ENCODE results near the gene RMI1.

DNA sequence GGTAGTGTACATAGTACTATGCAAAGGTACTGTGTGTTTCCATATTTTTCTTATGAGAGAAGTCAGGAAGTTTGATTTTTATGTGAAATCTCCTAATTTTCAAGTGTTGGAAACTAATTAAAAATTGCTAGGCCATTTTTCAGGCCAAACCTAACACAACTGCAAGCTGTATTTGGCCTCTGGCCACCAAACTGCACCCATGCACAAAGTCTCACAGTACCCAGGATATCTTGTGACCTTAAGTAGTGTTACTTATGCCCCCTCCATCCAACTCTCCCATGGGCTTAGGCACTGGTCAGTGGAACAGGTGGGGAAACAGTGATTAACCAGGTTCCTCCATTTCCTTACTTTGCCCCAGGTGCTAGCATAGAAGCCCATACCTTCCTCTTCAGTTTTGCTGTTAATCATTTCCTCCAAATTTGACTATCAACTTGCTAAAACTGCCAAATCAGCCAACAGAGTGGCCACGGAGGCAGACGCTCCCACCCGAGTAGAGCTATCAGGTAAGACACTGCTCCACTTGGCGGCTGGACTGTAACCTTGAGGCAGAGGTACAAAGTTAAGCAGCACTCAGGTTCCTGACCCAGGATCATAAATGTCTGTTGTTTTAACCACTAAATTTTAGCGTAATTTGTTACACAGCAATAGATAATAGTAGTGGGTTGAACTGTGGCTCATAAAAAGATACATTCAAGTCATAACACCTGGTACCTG is 39.9 kb upstream of the RMI1 start:
- TF ChIP-seq, protein P1, sequence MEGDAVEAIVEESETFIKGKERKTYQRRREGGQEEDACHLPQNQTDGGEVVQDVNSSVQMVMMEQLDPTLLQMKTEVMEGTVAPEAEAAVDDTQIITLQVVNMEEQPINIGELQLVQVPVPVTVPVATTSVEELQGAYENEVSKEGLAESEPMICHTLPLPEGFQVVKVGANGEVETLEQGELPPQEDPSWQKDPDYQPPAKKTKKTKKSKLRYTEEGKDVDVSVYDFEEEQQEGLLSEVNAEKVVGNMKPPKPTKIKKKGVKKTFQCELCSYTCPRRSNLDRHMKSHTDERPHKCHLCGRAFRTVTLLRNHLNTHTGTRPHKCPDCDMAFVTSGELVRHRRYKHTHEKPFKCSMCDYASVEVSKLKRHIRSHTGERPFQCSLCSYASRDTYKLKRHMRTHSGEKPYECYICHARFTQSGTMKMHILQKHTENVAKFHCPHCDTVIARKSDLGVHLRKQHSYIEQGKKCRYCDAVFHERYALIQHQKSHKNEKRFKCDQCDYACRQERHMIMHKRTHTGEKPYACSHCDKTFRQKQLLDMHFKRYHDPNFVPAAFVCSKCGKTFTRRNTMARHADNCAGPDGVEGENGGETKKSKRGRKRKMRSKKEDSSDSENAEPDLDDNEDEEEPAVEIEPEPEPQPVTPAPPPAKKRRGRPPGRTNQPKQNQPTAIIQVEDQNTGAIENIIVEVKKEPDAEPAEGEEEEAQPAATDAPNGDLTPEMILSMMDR (IDR thresholded peaks at IDR 0.05; ENCODE audit: control extremely low read depth in 1 of 3, insufficient read depth in 1 of 3, low read depth in 1 of 3, low read length in 3 of 3): no peak
- no peak for TF ChIP-seq SIN3A (conservative IDR thresholded peaks at IDR 0.05 in 1 of 2, IDR thresholded peaks at IDR 0.05 in 1 of 2; ENCODE audit: low read depth in 1 of 2, low read length in 2 of 2)
- TF ChIP-seq ZNF274 (IDR thresholded peaks at IDR 0.05; ENCODE audit: borderline replicate concordance, extremely low read depth, low read length): no peak
- no peak for TF ChIP-seq CREB1 (IDR thresholded peaks at IDR 0.05)
- TF ChIP-seq POLR2A (IDR thresholded peaks at IDR 0.05; ENCODE audit: control extremely low read depth in 1 of 2, low read depth in 2 of 2, low read length in 2 of 2): no peak
- no peak for TF ChIP-seq YY1 (IDR thresholded peaks at IDR 0.05; ENCODE audit: low read depth, low read length)
- no peak for TF ChIP-seq POU5F1 (IDR thresholded peaks at IDR 0.05; ENCODE audit: low read depth, low read length)
- no peak for TF ChIP-seq CEBPB (IDR thresholded peaks at IDR 0.05; ENCODE audit: low read depth, low read length)
- TF ChIP-seq, protein P2, sequence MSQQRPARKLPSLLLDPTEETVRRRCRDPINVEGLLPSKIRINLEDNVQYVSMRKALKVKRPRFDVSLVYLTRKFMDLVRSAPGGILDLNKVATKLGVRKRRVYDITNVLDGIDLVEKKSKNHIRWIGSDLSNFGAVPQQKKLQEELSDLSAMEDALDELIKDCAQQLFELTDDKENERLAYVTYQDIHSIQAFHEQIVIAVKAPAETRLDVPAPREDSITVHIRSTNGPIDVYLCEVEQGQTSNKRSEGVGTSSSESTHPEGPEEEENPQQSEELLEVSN (IDR thresholded peaks at IDR 0.05): no peak
- no peak for TF ChIP-seq POLR2AphosphoS5 (IDR thresholded peaks at IDR 0.05; ENCODE audit: low read depth, low read length)
- TF ChIP-seq GABPA (IDR thresholded peaks at IDR 0.05; ENCODE audit: borderline replicate concordance, insufficient read depth, low read length): no peak
